Fibroblast of skin of back (primary cell): ENCODE data around the gene TAB3.
A peak's percentile ranks its signal among the peaks of the same experiment; 100 is the strongest.

Experiments
- DNase-seq: peaks from one replicate; pipeline ENCODE4 v3.0.0-alpha.2; 2013

TAB3 gene

GRCh38 chrX:30885136-30885535 is 3.9 kb downstream of the TAB3 start:
- no peak for DNase-seq

GRCh38 chrX:30883138-30883537 is 5.9 kb downstream of the TAB3 start:
- DNase-seq = no peak

- DNase-seq = no peak
Observed at GRCh38 chrX:30881797-30882196, 7.3 kb downstream of the TAB3 start.

GRCh38 chrX:30881390-30881789 is 7.7 kb downstream of the TAB3 start:
- DNase-seq = no peak

- DNase-seq = no peak
Observed at GRCh38 chrX:30880058-30880457, 9.0 kb downstream of the TAB3 start.

GRCh38 chrX:30876367-30876766 is 12.7 kb downstream of the TAB3 start:
- no peak for DNase-seq

- DNase-seq = peak; percentile 75
Observed at GRCh38 chrX:30875957-30876356, 13.1 kb downstream of the TAB3 start.

GRCh38 chrX:30874851-30875250 is 14.2 kb downstream of the TAB3 start:
- peak; percentile 11 for DNase-seq

GRCh38 chrX:30870572-30870971 is 18.5 kb downstream of the TAB3 start:
- no peak for DNase-seq

- no peak for DNase-seq
Observed at GRCh38 chrX:30865612-30866011, 23.4 kb downstream of the TAB3 start.

GRCh38 chrX:30865015-30865414 is 24.0 kb downstream of the TAB3 start:
- DNase-seq = no peak

GRCh38 chrX:30864383-30864785 is 24.7 kb downstream of the TAB3 start:
- no peak for DNase-seq

- DNase-seq = no peak
Observed at GRCh38 chrX:30863974-30864373, 25.1 kb downstream of the TAB3 start.

- no peak for DNase-seq
Observed at GRCh38 chrX:30858098-30858497, 31.0 kb downstream of the TAB3 start.

GRCh38 chrX:30851449-30851848 is 37.6 kb downstream of the TAB3 start:
- DNase-seq = no peak

GRCh38 chrX:30835373-30835772 is 53.7 kb downstream of the TAB3 start:
- no peak for DNase-seq

GRCh38 chrX:30833896-30834295 is 55.2 kb downstream of the TAB3 start:
- no peak for DNase-seq

- no peak for DNase-seq
Observed at GRCh38 chrX:30831082-30831481, 58.0 kb downstream of the TAB3 start.

GRCh38 chrX:30830326-30830943 is 58.6 kb downstream of the TAB3 start:
- no peak for DNase-seq

- no peak for DNase-seq
Observed at GRCh38 chrX:30824275-30824674, 64.8 kb downstream of the TAB3 start.

- DNase-seq = peak; percentile 2
Observed at GRCh38 chrX:30822764-30823163, 66.3 kb downstream of the TAB3 start.

- DNase-seq = no peak
Observed at GRCh38 chrX:30822068-30822681, 66.9 kb downstream of the TAB3 start.

GRCh38 chrX:30821116-30821515 is 67.9 kb downstream of the TAB3 start:
- DNase-seq = no peak

- DNase-seq = no peak
Observed at GRCh38 chrX:30819080-30819479, 70.0 kb downstream of the TAB3 start.

- no peak for DNase-seq
Observed at GRCh38 chrX:30816079-30816478, 73.0 kb downstream of the TAB3 start.
